Erythroblast (primary cell): Measurements from ENCODE around the gene BCAP31.
"Not testable (repeated sequence)": the region's sequence is repeated elsewhere in the genome, so short reads cannot be mapped to it uniquely, and the experiment has no call there.

Experiments used
- DNase-seq, 2 experiments: peaks; one replicate each; lab custom pipeline; 2025; lab: John Stamatoyannopoulos, UW
- GATA1 ChIP-seq: IDR thresholded peaks from 2 replicates; pipeline ENCODE4 v1.6.1; 2011; ENCODE audit warnings: low read depth, mild to moderate bottlenecking, control low read depth, low read length, moderate library complexity
- POLR2A ChIP-seq: IDR thresholded peaks from 2 replicates; pipeline ENCODE4 v1.6.1; 2011; ENCODE audit warnings: mild to moderate bottlenecking, low read length

BCAP31 gene

DNA sequence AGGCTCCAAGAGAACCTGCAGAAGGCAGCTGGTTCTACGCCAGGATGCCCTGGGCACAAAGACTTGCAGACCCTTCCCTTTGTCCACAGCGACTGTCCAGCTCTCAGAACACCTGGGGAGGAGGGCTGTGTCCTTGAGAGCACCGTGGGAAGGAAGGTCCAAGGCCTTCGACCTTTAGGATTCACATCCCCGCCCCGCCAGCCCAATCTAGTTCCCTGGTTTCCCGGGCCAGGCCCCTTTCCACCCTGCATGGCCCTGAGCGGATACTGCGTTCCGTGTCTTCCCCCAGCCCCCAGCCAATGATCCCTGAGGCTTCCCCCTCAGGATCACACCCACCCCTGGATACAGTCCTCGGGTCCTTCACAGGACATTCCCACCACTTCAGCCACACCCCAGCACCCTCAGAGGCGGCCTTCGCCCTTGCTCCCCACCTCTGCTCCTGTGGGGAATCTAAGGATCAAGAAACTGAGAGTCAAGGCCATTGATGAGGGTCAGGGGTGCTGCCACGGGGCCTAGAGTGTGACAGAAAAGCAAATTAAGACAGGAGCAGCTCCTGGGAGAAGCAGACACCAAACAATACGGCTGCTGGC, 9.6 kb upstream of the BCAP31 start:
- TF ChIP-seq GATA1 (no peak), POLR2A (no peak)
- DNase-seq = no peak

DNA sequence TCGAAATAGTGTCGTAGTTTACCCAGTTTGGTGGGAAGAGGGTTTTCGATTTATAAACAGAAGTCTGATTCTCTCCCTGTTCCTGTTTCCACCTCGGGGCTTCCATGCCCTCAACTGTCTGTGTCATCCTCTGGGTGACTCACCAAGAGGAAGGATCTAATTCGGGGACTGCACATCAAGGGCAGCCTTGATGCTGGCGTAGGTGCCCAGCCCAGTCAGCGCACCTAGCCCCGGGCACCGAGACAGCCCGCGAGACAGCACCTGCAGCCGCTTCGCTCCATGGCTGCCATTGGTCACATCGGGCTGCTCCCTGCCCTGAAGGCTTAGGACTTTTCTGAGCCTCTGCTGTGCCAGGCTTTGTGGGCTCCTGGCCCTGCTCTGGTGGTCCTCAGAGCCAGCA, 8.2 kb upstream of the BCAP31 start:
- DNase-seq = no peak
- TF ChIP-seq GATA1 (no peak), POLR2A (no peak)

DNA sequence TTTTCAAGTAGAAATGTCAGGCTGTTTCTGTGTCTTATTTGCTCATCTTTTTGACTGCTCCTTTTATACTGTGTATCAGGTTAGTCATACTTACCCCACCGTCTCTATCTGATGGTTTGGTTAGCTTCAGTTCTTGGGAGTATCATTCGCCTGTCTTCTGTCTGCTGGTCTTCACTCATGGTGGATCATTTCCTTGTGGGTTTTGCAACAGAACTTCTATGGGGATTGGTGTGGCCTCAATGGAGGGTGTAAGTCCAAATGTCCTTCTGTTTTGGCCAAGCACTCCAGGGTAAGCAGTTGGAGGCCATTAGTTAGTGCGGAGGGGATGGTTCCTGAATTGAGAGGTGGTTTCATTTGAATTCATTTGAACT, 7.6 kb upstream of the BCAP31 start:
- TF ChIP-seq POLR2A = no peak
- no peak for TF ChIP-seq GATA1
- DNase-seq = no peak

DNA sequence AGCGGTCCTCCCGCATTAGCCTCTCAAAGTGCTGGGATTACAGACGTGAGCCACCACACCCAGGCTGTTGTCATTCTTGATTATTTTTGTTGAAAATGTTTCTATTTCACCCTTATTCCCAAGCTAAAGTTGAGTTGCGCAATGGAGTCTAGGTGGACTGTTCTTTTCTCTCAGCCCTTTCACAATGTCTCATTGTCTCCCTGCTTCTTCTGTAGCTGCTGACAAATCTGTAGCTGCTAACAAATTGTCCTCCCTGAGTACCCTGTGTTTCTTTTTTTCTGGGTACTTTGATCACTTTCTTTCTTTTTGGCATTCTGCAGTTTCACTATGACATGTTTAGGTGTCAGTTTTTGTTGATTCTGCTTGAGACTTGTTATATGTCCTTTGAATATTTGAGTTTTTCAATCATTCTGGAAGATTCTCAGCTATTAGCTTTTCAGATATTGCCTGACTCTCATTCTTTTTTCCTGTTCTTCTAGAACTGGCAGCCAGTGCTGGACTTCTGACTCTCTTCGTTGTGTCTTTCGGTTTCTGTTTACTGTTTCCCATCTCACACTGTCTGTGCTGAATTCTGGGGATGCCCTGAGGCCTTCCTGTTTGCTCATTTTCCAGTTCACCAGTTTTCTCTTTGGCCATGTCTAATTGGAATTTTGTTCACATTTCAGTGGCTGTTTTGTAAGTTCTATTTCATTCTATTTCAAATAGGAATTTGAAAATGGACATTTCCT, 7.1 kb upstream of the BCAP31 start:
- no peak for DNase-seq
- TF ChIP-seq GATA1 (no peak), POLR2A (no peak)

GRCh38 chrX:153730115-153730514, 5.9 kb upstream of the BCAP31 start:
- not testable (repeated sequence) for DNase-seq

DNA sequence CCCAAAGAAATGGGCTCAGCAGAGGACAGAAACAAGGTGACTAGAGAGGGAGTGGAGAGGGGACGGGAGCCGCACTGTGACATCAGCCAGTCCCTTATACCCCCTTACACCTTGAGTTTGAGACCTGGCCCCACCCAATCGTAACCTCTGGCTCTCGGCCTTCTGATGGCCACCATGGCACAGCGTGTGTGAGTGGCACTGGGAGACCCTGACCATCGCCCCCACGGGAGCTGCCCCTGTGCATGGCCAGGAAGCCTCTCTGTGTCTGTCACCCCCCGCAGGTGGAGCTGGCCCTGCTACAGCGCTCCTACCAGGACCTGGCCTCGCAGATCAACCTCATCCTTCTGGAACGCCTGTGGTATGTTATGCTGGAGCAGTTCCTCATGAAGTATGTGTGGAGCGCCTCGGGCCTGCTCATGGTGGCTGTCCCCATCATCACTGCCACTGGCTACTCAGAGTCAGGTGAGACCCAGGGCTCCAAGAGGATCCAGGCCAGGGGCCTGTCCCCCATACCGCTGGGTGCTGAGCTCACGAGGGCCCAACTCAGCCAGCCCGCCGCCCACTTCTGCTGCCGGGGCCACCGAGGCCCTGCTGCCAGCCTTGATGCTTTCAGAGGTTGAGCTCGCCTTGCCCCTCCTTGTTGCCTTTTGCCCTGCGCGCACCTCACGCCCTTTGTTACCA, 4.9 kb upstream of the BCAP31 start:
- no peak for DNase-seq
- TF ChIP-seq GATA1 = no peak
- TF ChIP-seq POLR2A = no peak

DNA sequence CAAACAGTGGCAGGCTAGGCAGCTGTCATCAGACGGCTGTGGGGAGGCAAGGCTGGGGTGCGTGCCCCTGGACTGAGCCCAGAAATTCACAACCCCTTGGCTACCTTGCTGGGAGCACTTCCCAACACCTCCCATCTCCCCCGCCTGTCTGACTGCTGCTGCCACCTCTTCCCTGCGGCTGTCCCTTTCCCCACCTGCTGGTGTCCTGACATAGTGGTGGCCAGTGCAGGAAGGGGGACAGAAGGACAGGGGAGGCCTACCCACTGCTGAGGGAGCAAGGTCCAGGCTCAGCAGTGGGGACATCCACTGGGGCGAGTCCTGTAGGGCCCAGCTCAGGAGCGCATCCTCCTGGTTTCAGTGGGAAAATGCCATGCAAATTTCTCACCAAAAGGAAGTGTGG, 3.9 kb upstream of the BCAP31 start:
- no peak for DNase-seq
- no peak for TF ChIP-seq POLR2A
- no peak for TF ChIP-seq GATA1

- TF ChIP-seq GATA1 = no peak
- no peak for TF ChIP-seq POLR2A
- DNase-seq = no peak
These were observed 3.1 kb upstream of the BCAP31 start for GRCh38 chrX:153727123-153727931.

DNA sequence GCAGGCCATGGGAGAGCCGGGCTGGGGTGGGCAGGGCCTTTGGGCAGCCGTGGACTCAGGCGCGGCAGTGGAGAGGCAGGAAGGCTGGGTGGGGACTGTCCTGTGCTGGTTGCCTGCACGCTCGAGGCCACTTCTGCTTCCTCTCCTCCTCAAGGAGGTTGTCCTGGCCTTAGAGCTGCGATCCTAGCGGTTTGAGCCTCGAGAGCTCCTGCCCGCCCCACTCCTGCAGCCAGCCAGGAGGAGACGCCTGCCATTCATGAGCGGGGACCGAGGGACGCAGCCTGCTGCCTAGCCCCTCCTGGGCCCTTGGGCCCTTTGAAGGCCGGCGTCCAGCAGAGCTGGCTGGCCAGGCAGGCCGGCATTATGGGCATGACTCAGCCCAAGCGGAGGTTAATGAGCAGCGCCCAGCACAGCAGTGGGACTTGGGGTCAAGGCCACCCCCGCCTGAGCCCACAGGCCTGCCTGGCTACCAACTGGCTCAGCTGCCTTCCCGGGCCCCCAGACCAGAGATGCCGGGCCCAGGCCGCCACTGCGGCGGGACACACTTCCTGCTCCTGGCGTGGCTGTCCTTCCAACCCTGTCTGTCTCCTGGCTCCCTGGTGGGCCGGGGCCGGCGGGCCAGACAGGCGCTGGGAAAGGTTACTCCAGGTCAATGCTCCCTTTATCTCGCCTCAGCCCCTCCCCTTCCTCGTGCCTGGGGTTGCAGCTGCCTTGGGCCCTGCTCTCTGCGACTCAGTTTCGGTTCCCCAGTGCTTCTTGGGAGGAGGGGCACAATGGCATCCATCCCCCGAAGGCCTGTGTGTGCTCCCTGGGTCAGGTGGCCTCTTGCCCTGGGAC, 2.3 kb upstream of the BCAP31 start:
- peak; percentile 81 to 84 for DNase-seq
- TF ChIP-seq POLR2A (no peak), GATA1 (no peak)

DNA sequence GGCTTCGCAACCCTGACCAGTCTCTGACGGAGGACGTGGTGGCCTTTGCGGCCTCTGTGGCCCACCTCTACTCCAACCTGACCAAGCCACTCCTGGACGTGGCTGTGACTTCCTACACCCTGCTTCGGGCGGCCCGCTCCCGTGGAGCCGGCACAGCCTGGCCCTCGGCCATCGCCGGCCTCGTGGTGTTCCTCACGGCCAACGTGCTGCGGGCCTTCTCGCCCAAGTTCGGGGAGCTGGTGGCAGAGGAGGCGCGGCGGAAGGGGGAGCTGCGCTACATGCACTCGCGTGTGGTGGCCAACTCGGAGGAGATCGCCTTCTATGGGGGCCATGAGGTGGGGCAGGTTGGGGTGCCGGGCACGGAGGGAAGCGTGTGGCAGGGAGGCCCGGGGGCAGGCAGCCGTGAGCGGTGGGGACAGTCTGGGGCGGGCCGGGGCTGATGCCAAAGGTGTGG, 1.7 kb upstream of the BCAP31 start:
- no peak for DNase-seq
- TF ChIP-seq POLR2A (no peak), GATA1 (no peak)

DNA sequence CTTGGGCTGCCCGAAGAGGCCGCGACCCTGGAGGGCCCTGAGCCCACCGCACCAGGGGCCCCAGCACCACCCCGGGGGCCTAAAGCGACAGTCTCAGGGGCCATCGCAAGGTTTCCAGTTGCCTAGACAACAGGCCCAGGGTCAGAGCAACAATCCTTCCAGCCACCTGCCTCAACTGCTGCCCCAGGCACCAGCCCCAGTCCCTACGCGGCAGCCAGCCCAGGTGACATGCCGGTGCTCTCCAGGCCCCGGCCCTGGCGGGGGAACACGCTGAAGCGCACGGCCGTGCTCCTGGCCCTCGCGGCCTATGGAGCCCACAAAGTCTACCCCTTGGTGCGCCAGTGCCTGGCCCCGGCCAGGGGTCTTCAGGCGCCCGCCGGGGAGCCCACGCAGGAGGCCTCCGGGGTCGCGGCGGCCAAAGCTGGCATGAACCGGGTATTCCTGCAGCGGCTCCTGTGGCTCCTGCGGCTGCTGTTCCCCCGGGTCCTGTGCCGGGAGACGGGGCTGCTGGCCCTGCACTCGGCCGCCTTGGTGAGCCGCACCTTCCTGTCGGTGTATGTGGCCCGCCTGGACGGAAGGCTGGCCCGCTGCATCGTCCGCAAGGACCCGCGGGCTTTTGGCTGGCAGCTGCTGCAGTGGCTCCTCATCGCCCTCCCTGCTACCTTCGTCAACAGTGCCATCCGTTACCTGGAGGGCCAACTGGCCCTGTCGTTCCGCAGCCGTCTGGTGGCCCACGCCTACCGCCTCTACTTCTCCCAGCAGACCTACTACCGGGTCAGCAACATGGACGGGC, 1.0 kb upstream of the BCAP31 start:
- TF ChIP-seq GATA1 (no peak), POLR2A (no peak)
- DNase-seq = no peak
